ENCODE measurements around the gene CUEDC1.

DNA sequence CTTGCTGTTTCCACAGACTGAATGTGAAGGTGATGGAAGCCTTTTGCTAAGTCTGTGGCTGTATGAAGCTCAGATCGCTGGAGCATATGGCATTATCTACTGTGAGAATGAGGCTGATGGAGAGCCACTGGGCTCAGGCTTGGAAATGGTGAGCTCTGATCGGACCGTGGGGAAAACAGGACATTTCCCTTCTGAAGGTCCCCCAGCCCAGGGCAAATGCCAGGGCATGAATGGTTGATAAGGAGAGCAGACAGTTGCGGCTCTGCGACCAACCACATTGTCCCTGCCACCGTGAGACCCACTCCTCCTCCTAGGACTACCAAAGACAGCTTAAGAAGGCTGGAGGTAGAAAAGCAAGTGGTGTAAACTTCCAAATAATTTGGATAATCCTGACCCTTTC is 4.7 kb upstream of the CUEDC1 start:
- TF ChIP-seq, protein P1, sequence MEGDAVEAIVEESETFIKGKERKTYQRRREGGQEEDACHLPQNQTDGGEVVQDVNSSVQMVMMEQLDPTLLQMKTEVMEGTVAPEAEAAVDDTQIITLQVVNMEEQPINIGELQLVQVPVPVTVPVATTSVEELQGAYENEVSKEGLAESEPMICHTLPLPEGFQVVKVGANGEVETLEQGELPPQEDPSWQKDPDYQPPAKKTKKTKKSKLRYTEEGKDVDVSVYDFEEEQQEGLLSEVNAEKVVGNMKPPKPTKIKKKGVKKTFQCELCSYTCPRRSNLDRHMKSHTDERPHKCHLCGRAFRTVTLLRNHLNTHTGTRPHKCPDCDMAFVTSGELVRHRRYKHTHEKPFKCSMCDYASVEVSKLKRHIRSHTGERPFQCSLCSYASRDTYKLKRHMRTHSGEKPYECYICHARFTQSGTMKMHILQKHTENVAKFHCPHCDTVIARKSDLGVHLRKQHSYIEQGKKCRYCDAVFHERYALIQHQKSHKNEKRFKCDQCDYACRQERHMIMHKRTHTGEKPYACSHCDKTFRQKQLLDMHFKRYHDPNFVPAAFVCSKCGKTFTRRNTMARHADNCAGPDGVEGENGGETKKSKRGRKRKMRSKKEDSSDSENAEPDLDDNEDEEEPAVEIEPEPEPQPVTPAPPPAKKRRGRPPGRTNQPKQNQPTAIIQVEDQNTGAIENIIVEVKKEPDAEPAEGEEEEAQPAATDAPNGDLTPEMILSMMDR (IDR thresholded peaks at IDR 0.05) = no peak
- TF ChIP-seq POLR2A (IDR thresholded peaks at IDR 0.05) = no peak
